Hippocampal formation (tissue), 2 donors: ENCODE measurements around the gene ASAP2.

Source experiments
- DNase-seq, 2 donors: peaks; one replicate each; lab custom pipeline; 2025; lab: John Stamatoyannopoulos, UW

ASAP2 gene

GRCh38 chr2:9345997-9346396 lies 139.4 kb downstream of the ASAP2 start:
- no peak for DNase-seq

- DNase-seq: no peak
Observed at GRCh38 chr2:9346885-9347284, 140.3 kb downstream of the ASAP2 start.

GRCh38 chr2:9347411-9347881 lies 140.8 kb downstream of the ASAP2 start:
- DNase-seq: no peak

GRCh38 chr2:9354318-9354717 lies 147.7 kb downstream of the ASAP2 start:
- DNase-seq: no peak

GRCh38 chr2:9355270-9355669 lies 148.7 kb downstream of the ASAP2 start:
- DNase-seq: no peak

GRCh38 chr2:9355716-9356115 lies 149.1 kb downstream of the ASAP2 start:
- no peak for DNase-seq

GRCh38 chr2:9356261-9356660 lies 149.6 kb downstream of the ASAP2 start:
- no peak for DNase-seq

GRCh38 chr2:9358846-9359245 lies 152.2 kb downstream of the ASAP2 start:
- no peak for DNase-seq

GRCh38 chr2:9359463-9359862 lies 152.9 kb downstream of the ASAP2 start:
- DNase-seq: no peak

GRCh38 chr2:9360110-9360509 lies 153.5 kb downstream of the ASAP2 start:
- DNase-seq: no peak

- DNase-seq: no peak
Observed at GRCh38 chr2:9360701-9361100, 154.1 kb downstream of the ASAP2 start.

- no peak for DNase-seq
Observed at GRCh38 chr2:9364373-9364772, 157.8 kb downstream of the ASAP2 start.

- no peak for DNase-seq
Observed at GRCh38 chr2:9364791-9365497, 158.3 kb downstream of the ASAP2 start.

- no peak for DNase-seq
Observed at GRCh38 chr2:9365498-9366019, 158.9 kb downstream of the ASAP2 start.

GRCh38 chr2:9366026-9366425 lies 159.4 kb downstream of the ASAP2 start:
- no peak for DNase-seq

GRCh38 chr2:9370746-9371145 lies 164.1 kb downstream of the ASAP2 start:
- no peak for DNase-seq

- no peak for DNase-seq
Observed at GRCh38 chr2:9373047-9373446, 166.4 kb downstream of the ASAP2 start.

GRCh38 chr2:9373476-9373875 lies 166.9 kb downstream of the ASAP2 start:
- DNase-seq: no peak

GRCh38 chr2:9374071-9374730 lies 167.6 kb downstream of the ASAP2 start:
- DNase-seq: no peak

GRCh38 chr2:9375857-9376428 lies 169.3 kb downstream of the ASAP2 start:
- DNase-seq: no peak

GRCh38 chr2:9377461-9378097 lies 171.0 kb downstream of the ASAP2 start:
- DNase-seq: no peak
